EH (cell line): ENCODE data around the gene CYBA.

Experiments
- DNase-seq: peaks from one replicate; pipeline ENCODE4 v3.0.0-alpha.2; 2015; ENCODE audit warnings: low read depth

The CYBA gene

GRCh38 chr16:88650749-88651275 lies at the start of gene CYBA:
Gene CYBA (minus strand): TSS chr16:88651053. CDS start chr16:88651013, 40 bp downstream.
- DNase-seq: peak; percentile 78

- DNase-seq: no peak
Observed at GRCh38 chr16:88700322-88700635, 49.4 kb upstream of the CYBA start.

- no peak for DNase-seq
Observed at GRCh38 chr16:88699180-88699579, 48.3 kb upstream of the CYBA start.

GRCh38 chr16:88698646-88699045 lies 47.8 kb upstream of the CYBA start:
- DNase-seq: no peak

DNA sequence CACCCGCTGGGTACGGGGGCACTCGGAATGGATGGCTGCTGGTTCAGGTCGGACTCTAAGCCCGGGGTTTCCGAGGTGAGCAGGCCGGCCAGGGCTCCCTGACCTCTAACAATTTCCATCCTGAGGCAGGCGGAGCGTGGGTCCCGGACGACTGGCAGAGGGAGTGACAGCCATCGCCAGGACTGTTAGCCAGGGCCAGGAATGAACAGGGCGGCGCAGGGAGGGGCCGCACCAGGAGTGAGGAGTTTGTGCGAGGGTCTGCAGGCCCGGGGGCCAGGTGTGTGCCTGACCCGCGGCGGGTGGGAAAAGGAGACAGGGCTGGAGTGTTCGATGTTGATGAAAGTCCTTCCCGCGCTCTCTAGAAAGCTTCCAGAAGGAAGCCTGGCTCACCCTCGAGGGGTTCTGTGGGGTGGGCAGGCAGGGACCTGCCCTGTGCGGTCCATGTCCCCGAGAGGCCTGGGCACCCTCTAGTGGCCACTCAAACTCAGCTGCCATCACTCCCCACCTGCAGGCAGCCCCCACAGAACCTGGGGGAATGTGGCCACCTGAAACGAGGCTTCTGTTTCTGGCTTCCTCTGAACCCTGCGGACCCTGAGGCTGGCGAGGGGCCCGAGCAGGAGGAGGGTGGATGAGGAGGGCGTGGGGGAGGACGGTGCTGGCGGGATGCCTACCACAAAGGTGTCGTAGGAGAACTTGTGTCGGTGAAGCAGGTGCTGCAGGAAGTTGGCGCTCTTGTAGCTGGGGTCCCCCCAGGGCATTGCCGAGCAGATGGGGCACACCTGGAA lies 47.2 kb upstream of the CYBA start:
- no peak for DNase-seq

DNA sequence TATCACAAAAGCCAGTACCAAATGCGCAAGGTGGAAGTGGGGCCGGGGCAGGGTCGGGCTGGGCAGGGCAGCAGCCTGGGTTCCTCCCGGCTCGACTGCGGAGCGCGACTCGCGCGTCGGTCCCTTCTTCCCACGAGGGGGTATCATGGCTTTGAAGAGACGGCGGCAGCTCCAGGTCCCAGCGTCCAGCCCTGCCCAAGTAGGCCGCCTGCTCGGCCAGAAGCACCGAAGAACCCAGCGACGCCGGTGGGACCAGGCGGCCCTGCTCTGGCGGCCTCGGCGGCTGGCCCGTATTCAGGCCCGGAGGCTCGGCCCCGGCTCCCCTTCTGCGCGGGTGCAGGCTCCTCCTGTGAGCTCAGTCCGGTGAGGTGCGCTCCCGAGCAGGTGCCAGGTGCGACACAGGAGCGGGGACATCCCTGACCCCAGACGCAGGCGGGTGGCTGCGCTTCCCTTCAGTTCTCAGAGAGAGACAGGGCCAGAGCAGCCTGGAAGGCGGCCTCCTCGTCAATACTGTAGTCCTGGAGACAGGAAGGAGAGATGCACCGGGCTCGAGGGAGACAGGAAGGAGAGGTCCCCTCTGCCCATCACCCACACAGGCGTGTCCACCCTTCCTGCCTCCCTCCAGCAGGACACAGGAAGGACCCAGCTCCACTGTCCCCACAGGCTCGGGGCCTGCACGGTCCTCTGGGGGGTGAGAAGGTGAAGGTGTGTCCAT lies 46.4 kb upstream of the CYBA start:
- no peak for DNase-seq

- no peak for DNase-seq
Observed at GRCh38 chr16:88696441-88696840, 45.6 kb upstream of the CYBA start.

DNA sequence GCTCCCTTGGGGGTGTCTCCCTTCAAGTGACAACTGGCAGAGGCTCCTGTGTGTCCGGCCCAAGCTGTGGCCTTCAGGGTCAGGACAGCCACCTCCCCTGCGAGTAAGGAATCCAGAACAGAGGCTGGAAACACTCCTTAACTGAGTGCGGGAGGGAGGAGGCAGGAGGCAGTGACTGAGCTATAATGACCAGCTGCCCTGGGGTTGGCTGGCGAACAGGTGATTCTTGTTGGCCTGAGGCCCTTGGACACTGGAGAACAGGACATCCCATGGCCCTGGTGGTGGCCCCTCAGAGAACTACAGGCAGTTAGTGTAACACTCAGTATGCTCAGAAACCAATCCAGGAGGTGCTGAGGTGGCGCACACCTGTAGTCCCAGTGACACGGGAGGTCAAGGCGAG lies 44.9 kb upstream of the CYBA start:
- no peak for DNase-seq

DNA sequence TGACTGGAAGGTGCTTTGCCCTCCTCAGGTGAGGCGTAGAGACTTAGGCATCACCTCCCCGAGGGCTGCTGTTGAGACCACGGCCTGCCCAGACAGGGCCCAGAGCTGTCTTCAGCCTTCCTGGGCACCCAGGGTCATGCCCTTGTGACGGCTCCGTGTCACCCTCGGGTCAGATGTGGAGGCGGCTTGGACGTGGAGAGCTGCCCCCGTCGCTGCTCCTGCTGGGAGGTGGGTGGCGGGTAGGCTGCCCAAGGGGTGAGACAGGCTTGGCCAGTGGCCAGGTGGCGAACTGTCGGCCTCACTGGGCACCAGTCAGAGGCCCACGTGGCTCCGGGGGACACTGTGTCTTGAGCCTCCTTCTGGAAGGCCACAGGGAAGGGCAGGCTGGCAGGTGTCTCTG lies 44.4 kb upstream of the CYBA start:
- no peak for DNase-seq

GRCh38 chr16:88694221-88695087 lies 43.6 kb upstream of the CYBA start:
- no peak for DNase-seq

DNA sequence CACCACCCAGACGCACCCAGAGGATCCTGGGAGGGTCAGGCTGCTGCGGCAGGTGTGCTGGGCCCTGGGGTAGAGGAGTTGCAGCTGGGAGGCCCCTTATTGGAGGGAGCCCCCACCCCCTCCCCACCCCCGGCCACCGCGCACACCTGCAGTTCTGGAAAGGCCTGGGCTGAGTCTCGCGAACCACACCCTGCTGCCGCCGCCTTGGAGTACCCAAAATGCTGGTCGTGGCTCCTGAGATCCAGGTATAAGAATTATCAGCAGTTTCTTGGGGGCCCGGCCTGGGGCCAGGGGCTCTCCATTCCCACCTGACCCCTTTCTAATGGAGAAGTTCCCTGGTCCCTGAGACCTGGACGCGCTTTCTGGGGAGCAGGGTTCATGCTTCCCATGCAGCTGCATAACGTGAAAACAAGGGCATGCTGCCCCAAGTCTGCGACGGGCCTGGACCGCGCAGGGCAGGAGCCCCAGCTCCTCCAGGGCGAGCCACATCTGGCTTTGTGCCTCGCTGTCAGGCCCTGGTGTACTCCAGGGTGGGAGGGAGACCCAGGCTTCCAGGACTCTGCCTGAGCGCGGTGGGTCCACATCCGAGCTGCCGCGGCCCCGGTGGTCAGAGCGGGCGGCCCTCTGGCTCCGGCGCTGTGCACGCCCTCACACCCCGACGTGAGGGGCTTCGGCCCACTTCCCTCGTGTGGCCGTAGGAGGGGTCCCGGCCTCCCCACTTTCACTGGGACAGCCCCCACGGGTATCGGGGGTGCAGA lies 42.7 kb upstream of the CYBA start:
- no peak for DNase-seq

DNA sequence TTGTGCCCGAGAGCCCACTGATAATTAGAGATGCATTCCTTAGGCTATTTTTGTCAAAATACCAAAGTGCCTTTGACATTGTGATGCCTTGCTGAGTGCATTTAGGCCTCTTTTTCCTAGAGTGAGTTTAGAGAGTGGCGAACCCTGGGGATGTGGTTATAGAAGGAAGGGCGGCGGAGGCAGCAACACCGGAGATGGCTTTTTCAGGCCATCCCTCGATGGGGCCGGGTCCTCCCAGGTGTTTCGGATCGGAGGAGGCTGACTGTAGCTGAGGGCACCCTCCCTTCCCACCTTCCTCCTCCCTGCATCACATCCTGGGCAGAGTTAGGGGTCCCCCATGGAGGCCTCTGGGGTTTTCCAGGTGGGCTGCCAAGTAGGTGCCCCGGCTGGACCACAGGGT lies 42.0 kb upstream of the CYBA start:
- no peak for DNase-seq

DNA sequence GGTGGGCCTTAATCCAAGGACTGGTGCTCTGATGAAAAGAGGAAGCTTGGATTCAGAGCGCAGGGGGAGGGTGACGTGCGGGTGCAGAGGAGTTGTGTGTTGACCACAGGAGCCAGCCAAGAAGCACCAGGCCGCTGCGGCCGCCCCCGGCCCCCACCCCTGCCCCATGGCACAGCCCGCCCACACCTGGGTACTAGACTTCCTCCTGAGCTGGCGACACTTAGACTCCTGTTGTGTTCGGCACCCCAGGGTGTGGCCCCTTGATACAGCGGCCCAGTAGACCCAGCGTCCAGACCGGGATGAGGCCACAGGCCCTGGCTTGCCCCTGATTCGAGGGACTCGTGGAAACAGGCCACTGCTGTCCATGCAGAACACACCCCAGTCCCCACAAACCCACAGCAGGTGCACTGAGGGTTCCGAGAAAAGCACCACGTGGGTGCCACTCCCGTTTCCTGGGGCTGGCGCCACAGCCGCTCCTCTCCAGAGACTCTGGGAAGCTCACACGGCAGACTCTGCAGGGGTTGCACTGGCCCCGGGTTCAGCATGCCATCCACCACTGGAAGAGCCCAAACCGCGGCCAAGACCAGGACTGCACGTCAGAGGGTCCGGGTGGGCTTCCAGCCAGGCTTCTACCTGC lies 41.2 kb upstream of the CYBA start:
- DNase-seq: no peak

- DNase-seq: no peak
Observed at GRCh38 chr16:88691129-88691813, 40.4 kb upstream of the CYBA start.

DNA sequence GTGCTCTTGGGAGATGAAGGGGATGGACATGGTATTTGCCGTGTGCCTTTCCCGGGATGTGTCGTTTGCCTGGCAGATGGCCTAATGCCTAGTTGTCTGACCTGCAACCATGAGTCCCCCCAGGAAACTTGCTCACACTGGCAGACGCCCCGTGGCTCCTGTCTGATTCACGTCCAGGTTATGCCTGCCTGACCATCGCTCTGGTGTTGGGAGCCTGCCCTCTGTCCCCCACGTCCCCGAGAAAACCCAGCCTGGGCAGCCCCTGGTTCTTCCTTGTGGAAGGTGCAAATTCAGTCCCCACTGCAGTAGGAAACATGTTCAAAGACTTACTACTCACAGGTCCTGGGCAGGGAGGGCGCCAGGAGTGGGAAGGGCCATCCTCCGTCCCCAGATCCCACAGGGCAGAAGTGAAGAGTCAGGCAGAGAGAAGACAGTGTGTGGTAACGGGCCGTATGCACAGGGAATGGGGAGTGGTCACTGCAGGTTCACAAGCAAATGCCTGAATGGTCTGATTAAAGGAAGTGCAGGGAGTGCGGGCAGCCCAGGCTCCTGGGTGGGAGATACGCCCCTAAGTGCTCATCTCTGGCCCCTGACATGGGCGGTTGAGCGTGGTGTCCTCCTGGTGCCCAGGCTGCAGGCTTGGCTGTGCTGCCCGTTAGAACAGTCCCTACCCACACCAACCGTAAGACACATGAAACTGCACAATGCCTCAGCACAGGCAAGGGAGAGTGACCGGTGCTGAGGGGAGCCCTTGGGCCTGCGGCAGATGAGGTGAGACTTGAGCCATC lies 39.7 kb upstream of the CYBA start:
- DNase-seq: no peak

DNA sequence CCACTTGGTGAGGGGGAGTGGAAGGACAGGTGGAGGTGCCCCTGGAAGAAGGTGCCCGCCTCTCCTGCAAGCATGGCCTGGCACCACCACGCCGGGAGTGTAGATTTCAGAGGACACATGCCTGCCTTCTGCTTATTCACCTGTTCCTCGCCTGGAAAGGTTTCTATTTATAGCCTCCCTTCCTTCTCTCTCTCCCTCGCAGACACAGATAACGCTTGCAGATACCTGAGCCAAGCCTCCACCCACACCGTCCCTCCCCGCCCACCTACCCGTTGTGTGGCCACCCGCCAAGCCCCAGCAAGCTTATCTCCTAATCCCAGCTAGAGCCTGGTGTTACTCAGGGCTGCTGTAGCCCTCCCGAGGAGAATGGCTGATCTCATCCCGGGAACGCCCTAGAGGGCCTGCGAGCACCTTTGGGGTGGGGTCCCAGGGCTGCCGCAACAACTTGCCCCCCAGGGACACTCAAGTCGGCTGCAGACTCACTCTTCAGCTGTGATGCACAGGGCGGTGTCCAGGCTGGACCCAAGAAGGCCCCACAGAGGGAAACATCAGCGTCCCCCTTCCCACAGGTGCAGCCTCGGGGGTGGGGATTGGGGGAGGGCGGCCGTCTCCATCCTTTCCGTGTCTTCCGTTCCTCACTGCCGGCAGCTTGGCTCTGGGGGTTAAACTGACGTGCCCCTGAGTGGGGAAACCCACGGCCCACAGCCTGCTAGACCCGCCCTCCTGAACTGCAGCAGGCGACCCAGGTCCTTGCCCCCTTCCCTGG lies 37.3 kb upstream of the CYBA start:
- no peak for DNase-seq

- DNase-seq: no peak
Observed at GRCh38 chr16:88687676-88688012, 36.8 kb upstream of the CYBA start.

- DNase-seq: no peak
Observed at GRCh38 chr16:88687254-88687576, 36.4 kb upstream of the CYBA start.
